ENCODE data around the gene ZHX3.
A peak's percentile ranks its signal among the peaks of the same experiment; 100 is the strongest.

Gene ZHX3

DNA sequence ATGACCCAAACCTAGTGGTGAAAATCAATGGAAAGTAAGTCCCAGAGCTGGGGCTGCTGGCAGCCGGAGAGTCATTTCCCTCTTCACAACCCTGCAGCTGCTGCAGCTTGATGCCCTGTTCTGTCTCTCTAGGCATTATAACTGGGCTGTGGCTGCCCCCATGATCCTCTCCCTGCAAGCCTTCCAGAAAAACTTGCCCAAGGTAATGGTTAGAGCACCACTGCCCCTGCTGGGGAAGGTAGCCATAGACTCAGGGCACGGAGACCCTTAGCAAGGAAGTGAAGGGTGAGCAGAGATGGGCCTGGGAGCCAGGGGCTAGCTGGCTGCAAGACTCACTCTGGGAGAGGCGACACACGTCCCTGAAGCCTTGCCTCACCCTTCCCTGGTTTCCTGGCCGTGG lies 35.1 kb upstream of the ZHX3 start:
- DNase-seq = no peak

DNA sequence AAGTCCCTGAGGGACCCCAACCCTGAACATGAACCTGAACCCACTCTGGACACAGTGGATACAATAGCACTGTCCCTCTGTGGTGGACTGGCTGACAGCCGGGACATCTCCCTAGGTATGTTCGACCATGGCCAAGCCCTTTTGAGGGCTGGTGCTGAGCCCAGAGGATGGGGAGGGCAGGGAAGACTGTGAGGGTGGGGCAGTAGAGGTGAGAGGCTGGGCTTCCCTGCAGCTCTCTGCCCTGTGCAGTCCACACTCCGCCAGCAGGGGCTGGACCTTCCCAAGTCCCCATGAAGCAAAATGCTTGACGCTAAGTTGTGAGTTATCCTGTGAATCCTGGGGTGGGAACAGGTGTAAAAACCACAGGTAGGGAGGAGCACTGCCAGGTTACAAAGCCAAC lies 34.6 kb upstream of the ZHX3 start:
- no peak for DNase-seq

DNA sequence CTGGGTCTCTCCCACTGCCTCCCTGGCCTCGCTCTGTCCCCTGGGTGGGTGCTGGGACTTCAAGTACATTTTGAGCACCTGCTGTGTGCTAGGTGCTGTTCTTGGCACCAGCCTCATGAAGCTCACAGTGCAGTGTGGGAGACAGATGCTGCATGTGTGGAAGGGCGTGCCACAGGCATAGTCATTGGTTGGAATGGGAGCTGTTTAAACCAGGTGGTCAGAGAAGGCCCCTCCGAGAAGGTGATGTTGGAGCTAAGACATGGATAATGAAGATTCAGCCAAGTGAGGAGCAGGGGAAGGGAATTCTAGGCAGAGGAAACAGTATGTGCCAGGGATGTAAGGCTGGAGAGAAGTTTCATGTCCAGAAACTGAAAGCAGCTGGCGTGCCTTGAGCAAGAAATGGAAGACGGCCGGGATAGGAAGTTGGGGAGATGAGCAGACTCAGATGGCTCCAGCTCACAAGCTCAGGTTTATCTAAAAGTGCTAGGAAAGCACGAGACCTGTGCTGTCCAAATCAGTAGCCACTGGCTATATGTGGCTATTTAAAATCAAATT lies 33.0 kb upstream of the ZHX3 start:
- DNase-seq = no peak

DNA sequence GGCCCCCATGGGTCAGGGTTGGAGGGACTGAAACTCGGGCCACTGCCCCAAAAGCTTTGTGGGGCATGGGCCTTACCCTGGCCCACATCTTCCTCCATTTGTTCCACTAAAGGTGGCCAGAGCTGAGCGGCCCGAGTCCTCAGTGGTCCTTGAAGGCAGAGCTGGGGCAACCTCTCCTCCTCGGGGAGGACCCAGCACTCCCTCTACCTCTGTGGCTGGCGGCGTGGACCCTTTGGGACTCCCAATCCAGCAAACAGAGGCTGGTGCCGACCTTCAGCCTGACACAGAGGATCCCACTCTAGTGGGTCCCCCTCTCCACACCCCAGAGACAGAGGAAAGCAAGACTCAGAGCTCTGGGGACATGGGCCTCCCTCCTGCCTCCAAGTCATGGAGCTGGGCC lies 32.4 kb upstream of the ZHX3 start:
- DNase-seq = no peak

DNA sequence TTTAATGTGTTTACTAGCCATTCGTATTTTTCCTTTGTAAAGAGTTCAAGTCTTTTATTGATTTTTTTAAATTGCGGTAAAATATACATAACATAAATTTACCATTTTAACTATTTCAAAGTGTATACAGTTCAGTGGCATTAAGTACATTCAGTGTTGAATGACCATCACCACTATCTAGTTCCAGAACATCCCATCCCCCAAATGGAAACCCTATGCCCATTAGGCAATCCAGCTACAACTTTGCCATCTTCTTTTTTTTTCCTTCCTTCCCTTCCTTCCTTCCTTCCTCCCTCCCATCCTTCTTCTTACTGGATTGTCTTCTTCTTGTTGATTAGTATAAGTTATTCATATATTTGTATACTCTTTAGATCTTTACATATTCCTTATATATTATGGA lies 31.7 kb upstream of the ZHX3 start:
- DNase-seq = no peak

DNA sequence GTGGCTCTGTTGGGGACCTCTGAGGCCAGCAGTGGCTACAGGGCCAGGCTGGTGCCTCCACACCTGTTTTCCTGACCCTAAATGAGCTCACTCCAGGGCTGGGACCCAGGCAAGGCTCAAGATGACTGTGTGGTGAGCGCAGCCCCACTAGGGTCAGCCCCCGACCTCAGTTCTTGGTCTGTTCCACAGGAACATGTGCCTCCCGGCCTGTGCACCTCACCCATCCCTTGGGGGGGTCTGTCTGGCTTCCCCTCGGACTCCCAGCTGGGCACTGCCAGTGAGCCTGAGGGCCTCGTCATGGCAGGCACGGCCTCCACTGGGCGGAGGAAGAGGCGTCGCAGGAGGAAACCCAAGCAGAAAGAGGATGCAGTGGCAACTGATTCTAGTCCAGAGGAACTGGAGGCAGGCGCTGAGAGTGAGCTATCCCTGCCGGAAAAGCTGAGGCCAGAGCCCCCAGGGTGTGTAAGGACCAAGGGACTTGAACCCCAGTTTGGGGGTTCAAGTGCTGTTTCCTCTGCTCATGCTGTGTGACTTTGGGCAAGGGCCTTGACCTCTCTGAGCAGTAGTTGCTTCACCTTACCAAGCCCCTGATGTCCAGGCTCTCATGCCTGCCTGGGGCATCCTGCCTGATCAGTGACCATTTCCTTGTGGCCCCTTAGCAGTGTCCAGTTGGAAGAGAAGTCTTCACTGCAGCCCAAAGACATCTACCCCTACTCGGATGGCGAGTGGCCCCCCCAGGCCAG lies 31.1 kb upstream of the ZHX3 start:
- no peak for DNase-seq

DNA sequence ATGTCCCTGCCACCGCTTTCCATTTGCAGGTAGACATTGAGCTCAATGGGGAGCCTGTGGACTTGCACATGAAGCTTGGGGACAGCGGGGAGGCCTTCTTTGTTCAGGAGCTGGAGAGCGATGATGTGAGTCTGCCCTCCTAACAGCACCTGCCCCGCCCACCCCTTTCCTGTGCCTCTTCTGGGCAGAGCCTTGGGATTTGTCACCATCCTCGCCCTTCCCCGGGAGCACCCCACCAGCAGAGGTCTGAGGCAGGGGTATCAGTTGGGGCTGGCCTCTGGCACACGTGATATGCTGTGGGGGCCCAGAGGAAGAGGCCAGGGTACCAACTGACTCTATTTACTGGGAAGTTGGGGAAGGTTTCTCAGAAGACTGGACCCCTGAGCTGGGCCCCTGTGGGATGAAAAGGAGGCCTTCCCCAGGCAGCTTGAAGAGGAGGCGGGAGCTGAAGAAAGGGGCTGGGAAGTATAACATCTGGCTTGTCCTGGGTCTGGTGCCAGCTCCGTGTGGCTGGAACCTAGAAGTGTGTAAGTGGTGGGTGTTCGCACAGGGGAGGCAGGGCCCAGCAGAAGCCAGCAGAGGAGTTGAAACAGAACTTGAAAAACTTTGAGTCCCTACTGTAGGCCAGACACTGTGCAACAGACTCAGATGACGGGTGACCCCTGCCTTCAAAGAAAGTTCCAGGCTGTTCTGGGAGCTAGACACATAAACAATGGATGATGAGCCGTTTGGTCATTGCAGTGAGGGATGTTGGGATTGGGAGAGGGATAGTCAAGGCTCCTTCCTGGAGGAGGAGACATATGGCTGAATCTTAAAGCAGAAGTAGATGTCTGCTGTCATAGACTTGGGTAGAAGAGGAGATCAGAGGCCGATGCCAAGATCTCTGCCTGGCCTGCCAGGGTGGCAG lies 30.2 kb upstream of the ZHX3 start:
- DNase-seq = no peak

DNA sequence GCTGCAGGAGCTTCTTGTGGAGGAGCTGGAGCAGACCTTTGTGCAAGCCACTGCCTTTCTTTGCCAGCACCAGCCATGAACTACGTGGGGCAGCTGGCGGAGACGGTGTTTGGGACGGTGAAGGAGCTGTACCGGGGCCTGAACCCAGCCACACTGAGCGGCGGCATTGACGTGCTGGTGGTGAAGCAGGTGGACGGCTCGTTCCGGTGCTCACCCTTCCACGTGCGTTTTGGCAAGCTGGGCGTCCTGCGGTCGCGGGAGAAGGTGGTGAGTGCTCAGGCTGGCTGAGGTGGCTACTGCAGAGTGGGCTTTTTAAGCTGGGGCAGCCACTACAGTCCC lies 28.2 kb upstream of the ZHX3 start:
- DNase-seq = no peak

DNA sequence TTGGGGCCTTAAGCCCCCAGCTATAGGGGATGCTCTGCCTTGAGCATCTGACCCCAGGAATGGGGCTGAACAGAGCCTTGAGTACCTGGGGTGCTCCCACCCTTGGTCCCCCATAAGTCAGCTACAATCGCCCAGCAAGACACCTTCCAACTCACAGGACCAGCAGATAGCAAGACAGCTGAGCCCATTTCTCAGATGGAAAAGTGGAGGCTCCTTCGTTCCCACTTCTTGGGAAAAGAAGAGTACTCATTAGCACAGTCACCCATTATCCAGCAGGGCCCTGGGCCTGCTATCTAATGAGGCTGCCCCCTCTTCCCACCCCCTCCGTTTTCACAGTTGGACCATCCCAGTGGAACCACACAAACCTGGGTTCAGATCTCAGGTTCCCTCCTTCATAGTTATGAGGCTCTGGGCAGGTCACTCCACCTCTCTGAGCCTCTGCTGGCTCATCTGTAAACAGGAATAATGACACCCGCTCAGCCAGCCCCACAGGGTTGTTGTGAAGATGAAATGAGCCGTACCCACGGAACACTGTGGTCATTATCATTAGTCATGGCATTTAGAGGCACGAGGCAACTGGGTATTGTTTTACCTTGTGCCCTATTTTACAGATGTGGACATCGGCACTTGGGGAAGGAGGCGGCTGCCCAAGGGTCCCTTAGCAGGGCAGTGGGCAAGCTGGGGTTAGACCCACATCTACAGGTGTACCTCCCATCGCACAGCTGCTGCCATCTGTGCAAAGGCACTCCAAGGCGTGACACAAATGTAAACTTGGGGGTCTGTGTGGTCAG lies 27.6 kb upstream of the ZHX3 start:
- DNase-seq = no peak

DNA sequence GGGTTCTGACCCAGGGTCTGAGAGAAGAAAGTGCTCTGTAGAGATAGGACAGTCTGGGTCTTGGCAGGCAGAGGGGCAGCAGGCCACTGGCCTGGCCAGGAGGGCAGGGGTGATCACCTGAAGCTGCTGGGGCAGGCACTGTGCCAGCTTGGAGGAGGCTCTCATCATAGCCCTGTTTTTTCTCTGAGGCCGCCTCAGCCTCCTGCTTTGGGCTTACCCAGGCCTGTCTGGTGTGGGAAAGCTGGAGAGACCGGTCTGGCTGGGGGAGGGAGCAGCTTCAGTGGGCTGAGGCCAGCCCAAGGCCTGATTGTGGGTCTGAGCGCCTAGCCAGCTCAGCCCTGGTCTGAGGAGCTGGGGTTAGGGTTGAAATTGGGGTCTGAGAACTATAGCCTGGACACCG lies 26.9 kb upstream of the ZHX3 start:
- no peak for DNase-seq

DNA sequence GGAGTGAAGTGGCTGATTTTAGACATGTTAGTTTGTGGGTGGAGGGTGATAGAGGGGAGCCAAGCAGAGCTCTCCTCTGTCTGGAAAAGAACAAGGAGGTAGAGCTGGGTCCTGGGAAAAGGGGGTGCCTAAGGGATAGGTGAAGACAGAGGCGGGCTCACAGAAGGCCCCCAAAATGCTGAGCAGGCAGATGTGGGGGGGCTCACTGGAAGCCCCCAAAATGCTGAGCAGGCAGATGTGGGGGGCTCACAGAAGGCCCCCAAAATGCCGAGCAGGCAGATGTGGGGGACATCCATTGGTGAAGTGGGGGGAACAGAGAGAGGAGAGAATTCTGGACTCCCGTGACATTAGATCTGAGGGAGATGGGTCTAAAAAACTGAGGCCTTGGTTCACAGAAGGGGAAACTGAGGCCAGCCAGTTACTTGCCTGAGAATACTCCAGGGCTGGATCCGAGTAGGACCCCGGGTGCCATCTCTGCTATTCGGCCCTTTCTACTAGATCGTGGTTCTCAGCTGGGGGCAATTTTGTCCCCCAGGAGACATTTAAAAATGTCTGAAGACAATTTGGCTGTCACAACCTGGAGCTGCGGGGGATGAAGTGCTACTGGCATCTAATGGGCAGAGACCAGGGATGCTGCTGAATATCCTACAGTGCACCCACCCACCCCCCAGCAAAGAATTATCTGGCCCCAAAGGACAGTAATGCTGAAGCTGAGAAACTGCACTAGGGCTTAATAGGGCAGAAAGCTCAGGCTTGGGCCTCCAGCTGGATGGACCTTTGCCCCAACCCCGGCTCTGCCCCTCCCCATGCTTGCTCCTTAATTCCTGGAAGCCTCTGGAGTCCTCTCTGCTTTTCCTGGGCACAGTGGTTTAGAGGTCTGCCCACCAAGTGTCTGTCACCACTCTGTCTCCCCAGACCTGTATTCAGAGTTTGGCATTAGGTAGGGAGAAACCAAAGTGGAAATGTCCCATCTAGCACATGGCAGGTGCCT lies 25.2 kb upstream of the ZHX3 start:
- no peak for DNase-seq

DNA sequence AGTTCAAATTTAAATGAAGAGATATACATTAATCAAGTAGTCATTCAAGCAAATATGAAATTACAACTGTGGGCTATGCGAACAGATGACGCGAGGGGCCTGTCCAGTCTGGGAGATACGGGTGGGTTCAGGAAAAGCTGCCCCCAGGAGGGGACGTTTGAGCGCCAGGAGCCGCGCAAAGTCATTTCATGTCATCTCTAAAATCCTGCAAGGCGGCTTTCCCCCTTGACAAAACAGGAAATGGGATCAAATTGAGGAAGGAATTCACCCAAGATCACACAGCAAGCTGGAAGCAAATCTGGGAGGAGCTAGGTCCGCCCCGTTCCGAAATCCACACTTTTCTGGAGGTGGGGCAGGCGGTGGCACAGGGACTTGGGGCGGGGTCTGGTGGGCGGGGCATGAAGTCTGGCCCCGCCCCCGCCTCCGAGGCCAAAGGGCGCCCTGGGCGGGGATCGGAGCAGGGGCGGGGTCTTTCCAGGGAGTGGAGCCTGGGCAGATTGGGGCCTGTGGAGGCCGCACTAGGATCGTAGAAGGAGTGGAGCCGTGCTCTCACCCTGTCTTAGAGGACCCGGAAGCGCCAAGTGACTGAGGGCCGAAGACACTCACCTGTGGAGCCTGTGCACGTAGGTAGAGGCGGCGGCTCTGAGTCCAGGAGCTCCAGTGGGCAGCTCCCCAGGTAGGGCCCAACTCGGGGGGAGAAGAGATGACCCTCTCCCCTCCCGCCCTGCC lies 23.0 kb upstream of the ZHX3 start, which contains the start of gene LPIN3:
TSS of gene LPIN3 (plus strand) at position 495 of the 729 bp plus-strand sequence. CDS start 4,983 bp downstream, outside the sequence.
- peak; percentile 7 for DNase-seq

DNA sequence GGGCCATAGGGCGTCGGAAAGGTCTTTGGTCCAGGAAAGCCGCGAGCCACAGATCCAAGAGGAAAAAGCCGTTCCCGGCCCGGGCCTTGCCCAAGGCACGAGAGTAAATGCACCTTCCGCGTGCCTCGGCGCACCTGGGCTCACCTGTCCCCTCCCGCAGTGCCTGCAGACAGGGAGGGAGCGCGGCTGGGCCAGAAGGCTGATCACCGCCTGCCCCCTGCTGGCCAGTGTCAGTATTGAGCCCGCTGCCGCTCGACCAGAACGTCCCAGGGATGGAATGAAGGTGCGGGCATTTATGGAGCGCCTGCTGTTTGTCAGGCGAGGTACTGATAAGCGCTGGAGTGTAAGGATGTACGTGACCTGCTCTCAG lies 22.4 kb upstream of the ZHX3 start:
- peak; percentile 73 for DNase-seq

DNA sequence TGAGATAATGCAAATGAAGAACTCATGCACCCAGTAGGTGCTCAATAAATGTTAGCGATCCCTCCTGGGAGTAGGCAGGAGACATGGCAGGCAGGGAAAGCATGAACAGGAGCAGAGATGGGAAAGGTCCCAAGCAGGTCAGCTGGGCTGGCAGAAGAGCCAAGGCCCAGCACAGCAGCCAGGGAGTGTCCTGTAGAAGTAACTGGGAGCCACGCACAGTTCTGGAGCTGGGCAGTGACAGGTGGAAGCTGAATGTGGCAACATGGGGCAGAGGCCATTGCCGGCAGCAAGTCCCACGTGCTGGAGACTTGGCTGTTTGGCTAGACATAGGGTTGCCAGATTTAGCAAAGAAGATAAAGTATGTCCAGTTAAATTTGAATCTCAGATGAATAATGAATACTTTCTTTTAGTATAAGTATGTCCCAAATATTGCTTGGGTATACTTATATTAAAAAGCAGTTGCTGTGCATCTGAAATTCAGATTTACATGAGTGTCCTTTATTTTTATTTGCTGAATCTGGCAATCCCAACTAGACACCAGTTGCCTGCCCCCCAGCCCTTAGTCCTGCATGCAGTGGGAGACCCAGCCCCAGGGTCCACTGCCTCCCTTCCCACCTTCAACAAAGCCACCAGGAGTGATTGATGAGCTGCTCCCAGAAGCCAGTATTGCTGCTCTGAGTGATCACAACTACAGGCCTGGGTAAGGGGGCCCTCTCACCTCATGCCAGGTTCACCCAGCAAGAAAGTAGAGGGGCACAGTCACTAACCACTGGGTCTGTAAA lies 19.4 kb upstream of the ZHX3 start:
- DNase-seq = no peak

DNA sequence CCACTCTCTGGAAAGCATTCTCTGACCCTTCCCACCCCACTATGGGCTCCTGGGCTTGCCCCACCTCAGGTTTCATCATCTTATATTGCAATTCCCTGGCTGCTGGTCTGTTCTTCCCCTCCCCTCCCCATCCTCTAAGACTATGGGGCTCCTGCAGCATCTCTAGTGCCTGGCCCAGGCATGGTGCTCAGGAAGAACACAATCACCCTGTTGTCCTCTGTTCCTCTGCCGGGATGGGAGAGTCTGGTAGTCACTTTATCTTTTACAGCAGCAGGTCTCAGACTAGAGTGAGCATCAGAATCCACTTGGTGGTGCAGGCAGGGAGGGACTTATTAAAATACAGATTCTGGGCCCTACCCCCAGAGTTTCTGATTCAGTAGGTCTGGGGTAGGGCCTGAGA lies 18.1 kb upstream of the ZHX3 start:
- no peak for DNase-seq

DNA sequence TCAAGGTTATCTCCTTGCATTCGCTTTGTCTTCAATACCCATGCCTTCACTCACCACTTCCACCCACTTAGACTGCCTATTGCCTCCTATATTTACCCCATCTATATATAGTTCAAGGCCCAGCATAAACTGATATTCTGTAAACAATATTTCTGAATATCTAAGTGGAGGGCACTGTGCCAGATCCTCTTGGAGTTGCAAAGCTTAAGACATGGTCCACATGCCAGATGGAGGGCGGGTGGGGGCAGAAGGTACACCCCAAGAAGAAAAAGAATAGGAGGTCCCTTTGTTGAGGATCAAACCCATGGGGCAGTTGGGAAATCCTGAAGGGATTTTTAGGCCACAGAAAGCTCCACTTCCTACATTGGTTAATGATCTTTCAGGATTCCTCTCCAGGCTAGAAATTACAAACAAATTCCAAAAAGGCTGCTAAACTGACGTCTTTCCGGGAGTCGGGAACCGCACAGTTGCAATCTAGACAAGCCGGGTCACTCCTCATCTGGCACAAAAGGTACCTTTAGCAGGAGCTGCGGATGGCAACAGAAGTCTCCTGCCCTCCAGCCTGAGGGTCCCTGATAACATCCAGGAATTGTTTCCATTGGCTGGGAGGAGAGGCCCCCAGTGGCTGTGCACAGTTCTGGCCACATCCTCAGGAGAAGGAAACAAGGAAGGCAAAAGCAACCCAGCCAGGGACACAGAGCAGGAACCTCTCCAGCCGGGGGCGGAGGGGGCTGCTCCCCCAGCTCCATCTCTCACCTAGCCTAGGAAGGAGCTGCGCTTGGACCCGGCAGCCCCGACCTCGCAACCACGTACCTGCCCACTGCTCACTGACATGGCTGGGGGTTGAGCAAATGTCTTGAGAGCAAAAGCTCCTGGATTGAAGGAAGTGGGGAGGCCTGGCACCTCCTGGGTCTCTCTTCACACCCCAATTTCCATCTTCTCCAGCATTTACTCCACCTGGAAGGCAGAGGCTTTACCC lies 17.2 kb upstream of the ZHX3 start:
- no peak for DNase-seq

DNA sequence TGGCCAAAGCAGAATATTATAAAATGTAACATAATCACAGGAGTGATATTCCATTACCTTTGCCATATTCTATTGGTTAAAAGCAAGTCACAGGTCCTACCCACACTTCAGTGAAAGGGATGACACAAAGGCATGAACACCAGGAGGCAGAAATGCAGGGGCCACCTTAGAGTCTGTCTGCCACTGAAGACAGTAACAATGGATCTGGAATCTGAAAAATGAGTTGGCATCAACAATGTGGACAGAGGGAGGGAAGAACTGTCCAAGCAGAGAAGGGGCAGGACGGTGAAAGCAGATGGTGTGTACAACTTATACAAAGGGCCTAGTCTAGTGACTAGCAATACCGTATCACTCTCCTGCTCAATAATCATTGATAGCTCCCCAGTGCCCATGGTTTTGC lies 16.5 kb upstream of the ZHX3 start:
- no peak for DNase-seq

DNA sequence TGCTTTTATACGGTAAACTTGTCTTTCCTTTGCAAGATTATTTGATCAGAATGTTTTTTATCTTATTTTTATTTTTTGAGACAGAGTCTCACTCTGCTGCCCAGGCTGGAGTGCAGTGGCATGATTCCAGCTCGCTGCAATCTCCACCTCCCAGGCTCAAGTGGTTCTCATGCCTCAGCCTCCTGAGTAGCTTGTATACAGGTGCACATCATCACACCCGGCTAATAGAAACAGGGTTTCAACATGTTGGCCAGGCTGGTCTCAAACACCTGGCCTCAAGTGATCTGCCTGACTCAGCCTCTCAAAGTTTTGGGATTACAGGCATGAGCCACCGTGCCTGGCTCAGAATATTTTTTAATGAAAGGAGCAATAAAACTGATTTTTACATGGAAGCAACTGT lies 14.2 kb upstream of the ZHX3 start:
- DNase-seq = no peak

DNA sequence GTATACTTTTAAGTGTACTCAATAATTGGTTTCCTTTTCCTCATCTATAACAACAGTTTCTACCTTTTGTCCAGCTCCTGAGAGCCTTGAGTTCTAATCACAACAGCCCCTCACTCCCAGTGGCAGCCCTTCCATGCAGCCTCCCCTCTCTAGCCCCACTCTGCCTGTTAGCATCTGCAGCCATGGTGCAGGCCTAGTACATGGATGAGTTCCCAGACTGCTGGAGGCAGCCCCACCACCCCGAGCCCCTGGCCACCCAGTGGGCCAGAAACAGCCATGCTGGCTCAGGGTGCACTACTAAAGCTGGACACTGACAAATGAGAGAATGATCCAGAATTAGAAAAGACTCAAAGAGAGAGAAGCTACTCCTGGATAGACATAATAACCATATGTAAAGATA lies 13.4 kb upstream of the ZHX3 start:
- no peak for DNase-seq
